Measurements from ENCODE around the gene MYMK. TPM values are rescaled to one million over a fixed set of nuclear protein-coding genes. Genes with fewer than 3 reads are reported as not detected.
A peak's percentile ranks its signal among the peaks of the same experiment; 100 is the strongest.
"Not testable (repeated sequence)": the region's sequence is repeated elsewhere in the genome, so short reads cannot be mapped to it uniquely, and the experiment has no call there.

Gene MYMK
- total RNA-seq, 4 donors from 2014 or later = not detected

DNA sequence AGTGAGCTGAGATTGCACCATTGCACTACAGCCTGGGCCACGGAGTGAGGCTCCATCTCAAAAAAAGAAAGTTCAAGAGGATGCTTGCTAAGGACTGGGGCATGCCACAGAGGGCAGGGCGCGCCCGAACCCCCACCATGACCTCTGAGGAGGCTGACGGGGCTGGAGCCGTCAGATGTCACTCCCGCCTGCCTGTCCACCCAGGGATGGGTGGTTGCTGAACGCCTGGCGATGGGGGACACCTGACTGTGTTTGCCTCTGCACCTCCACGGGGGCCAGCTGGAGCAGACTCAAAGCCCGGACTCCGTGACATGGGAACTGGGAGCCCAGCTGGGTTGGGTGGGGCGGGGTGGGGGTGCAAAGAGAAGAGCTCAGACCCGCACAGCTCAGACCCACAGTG is 41.6 kb upstream of the MYMK start:
- 89 to 94% methylated on average over 10 to 14 of the region's 14 CpGs for WGBS, 2 donors
- TF ChIP-seq, protein P1, sequence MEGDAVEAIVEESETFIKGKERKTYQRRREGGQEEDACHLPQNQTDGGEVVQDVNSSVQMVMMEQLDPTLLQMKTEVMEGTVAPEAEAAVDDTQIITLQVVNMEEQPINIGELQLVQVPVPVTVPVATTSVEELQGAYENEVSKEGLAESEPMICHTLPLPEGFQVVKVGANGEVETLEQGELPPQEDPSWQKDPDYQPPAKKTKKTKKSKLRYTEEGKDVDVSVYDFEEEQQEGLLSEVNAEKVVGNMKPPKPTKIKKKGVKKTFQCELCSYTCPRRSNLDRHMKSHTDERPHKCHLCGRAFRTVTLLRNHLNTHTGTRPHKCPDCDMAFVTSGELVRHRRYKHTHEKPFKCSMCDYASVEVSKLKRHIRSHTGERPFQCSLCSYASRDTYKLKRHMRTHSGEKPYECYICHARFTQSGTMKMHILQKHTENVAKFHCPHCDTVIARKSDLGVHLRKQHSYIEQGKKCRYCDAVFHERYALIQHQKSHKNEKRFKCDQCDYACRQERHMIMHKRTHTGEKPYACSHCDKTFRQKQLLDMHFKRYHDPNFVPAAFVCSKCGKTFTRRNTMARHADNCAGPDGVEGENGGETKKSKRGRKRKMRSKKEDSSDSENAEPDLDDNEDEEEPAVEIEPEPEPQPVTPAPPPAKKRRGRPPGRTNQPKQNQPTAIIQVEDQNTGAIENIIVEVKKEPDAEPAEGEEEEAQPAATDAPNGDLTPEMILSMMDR (IDR thresholded peaks at IDR 0.05) = no peak
- DNase-seq (ENCODE audit: low spot score in 2 of 2) = no peak
- no peak overlapping the region for H3K4me3 ChIP-seq (ENCODE audit: low read depth, poor library complexity, severe bottlenecking)
- intact Hi-C loops (cut with DNase I; ENCODE audit: low total_unique reads) = no loop called here

DNA sequence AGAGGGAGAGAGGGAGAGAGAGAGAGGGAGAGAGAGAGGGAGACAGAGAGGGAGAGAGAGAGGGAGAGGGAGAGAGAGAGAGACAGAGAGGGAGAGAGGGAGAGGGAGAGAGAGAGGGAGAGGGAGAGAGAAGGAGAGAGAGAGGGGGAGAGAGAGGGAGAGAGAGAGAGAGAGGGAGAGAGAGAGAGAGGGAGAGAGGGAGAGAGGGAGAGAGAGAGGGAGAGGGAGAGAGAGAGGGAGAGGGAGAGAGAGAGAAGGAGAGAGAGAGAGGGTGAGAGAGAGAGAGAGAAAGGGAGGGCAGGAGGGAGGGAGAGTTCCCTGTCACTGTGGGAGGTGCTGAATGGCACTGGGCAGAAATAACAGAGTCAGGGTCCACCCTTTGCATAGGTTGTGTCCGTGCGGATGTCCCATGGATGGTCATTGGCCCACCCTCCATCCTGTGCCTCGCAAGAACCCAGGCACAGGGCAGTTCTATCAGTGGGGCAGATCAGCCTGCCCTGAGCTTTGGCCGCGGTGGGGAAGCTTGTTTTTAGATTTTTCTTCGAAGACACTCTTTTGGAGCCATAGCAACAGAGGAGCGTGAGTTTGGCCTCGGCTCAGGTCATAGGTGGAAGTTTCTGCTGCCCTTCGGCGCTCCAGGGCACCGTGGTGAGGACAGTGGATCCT is 39.8 kb upstream of the MYMK start:
- intact Hi-C loops (cut with DNase I; ENCODE audit: low total_unique reads) = no loop called here
- DNase-seq (ENCODE audit: low spot score in 2 of 2) = no peak
- H3K4me3 ChIP-seq (ENCODE audit: low read depth, poor library complexity, severe bottlenecking) = no peak overlapping the region
- 79 to 81% methylated on average over 11 of the region's 11 CpGs for WGBS, 2 donors
- no peak for TF ChIP-seq POLR2A (IDR thresholded peaks at IDR 0.05)
- TF ChIP-seq, protein P1 (IDR thresholded peaks at IDR 0.05) = no peak

DNA sequence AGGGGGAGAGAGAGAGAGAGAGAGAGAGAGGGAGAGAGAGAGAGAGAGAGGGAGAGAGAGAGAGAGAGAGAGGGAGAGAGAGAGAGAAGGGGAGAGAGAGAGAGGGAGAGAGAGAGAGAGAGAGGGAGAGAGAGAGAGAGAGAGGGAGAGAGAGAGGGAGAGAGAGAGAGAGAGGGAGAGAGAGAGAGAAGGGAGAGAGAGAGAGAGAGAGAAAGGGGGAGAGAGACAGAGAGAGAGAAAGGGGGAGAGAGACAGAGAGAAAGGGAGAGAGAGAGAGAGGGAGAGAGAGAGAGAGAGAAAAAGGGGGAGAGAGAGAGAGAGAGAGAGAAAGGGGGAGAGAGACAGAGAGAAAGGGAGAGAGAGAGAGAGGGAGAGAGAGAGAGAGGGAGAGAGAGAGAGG is 39.1 kb upstream of the MYMK start:
- H3K4me3 ChIP-seq (ENCODE audit: low read depth, poor library complexity, severe bottlenecking); intact Hi-C loops (cut with DNase I; ENCODE audit: low total_unique reads); DNase-seq (ENCODE audit: low spot score in 2 of 2): not testable (repeated sequence)

DNA sequence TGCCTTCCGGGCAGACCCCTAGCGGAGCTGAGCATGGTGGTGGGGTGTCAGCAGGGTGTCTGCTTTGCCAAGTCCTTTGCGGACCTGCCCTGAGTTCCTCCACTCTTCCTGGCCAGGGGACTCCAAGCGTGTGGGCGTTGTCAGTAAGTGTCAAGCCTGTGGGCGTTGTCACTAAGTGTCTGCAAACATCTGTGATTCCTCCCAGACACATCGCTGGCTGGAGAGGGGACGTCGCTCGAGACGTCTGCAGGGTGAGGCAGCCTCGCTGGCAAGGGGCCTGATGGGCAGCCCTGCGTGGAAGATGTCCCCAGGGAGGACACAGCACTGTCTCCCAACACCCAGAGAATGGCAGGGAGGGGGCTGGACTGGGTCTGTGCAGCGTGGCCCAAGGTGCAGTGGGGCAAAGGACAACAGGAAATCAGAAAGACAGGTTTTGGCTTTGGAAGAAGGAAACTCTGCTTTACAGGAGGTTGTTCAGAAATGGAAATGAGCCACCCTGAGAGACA is 38.6 kb upstream of the MYMK start:
- peak in 1 of 2 donors; percentile 44 for DNase-seq (ENCODE audit: low spot score in 2 of 2)
- no peak overlapping the region for H3K4me3 ChIP-seq (ENCODE audit: low read depth, poor library complexity, severe bottlenecking)
- 5 to 15% methylated on average over 14 of the region's 14 CpGs for WGBS, 2 donors
- TF ChIP-seq, protein P1 (IDR thresholded peaks at IDR 0.05) = no peak
- TF ChIP-seq POLR2A (IDR thresholded peaks at IDR 0.05) = no peak
- intact Hi-C loops (cut with DNase I; ENCODE audit: low total_unique reads) = no loop called here

DNA sequence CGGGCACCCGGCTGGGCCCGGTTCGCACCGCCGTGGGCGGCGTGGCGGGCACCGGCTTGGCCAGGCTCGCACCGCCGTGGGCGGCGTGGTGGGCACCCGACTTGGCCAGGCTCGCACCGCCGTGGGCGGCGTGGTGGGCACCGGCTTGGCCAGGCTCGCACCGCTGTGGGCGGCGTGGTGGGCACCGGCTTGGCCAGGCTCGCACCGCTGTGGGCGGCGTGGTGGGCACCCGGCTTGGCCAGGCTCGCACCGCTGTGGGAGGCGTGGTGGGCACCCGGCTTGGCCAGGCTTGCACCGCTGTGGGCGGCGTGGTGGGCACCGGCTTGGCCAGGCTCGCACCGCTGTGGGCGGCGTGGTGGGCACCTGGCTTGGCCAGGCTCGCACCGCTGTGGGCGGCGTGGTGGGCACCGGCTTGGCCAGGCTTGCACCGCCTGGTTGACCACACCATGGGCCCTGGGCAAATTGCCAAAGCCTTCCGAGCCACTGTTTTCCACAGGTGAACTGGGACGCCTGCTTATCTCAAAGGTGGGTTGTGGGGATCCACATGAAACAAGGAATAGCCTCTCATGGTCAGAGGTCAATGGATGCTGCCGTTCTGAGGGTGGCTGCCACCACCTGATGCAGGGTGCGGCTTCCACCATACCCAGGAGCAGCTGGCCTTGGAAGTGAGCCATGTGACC is 38.0 kb upstream of the MYMK start:
- no peak overlapping the region for H3K4me3 ChIP-seq (ENCODE audit: low read depth, poor library complexity, severe bottlenecking)
- no peak for DNase-seq (ENCODE audit: low spot score in 2 of 2)
- WGBS, 2 donors = 58 to 80% methylated on average over 4 to 24 of the region's 54 CpGs
- TF ChIP-seq, protein P1 (IDR thresholded peaks at IDR 0.05) = no peak
- TF ChIP-seq POLR2A (IDR thresholded peaks at IDR 0.05) = no peak
- intact Hi-C loops (cut with DNase I; ENCODE audit: low total_unique reads) = no loop called here

DNA sequence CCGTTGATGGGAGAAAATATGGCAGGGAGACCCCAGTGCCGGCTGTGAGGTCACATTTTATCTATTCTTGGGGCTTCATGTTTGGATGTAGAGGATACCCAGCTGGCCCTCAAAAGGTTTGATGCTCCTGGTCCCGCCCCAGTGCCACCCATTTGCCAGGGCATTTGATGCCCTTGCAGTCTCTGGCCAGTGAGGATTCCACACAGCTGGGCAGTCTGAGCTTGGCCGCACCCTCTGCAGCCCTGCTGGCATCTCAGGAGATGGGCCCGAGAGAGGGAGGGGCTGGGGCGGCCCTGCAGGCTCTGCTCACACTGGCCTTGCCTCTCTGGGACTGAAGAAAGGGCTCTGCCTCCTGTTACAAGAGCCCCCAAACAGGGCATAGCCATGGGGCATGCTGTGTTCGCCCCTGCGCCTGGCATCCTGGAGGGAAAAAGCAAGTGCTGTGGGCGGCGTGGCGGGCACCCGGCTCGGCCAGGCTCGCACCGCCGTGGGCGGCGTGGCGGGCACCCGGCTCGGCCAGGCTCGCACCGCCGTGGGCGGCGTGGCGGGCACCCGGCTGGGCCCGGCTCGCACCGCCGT is 37.3 kb upstream of the MYMK start:
- TF ChIP-seq POLR2A (IDR thresholded peaks at IDR 0.05) = no peak
- TF ChIP-seq, protein P1 (IDR thresholded peaks at IDR 0.05) = no peak
- 93% methylated on average over 2 to 30 of the region's 32 CpGs for WGBS, 2 donors
- H3K4me3 ChIP-seq (ENCODE audit: low read depth, poor library complexity, severe bottlenecking) = no peak overlapping the region
- DNase-seq (ENCODE audit: low spot score in 2 of 2) = no peak
- intact Hi-C loops (cut with DNase I; ENCODE audit: low total_unique reads) = no loop called here
